BJ (cell line): Measurements from ENCODE around the gene MYL9. TPM values are rescaled to one million over a fixed set of nuclear protein-coding genes. Genes with fewer than 3 reads are reported as not detected.

Experiments
- CTCF ChIA-PET: fragments of 350-600 bp; formaldehyde crosslinking; extraction: SDS; loops from one replicate; lab custom pipeline; 2021; ENCODE audit warnings: antibody characterized with exemption, inconsistent platforms; lab: Yijun Ruan, JAX
- POLR2A ChIA-PET: fragments of 300-600 bp; sonication (Branson Sonifier 250); formaldehyde crosslinking; extraction: SDS; loops from one replicate; lab custom pipeline; 2021; ENCODE audit warnings: antibody characterized with exemption; lab: Charles Lee
- DNase-seq: peaks from one replicate; pipeline ENCODE4 v3.0.0-alpha.2; 2011; ENCODE audit warnings: low read depth
- H3K27me3 ChIP-seq: 2 replicates; pipeline ENCODE4 v1.6.0; 2011; ENCODE audit warnings: low read length; ENCODE audit not compliant: control insufficient read depth, insufficient read depth
- H3K36me3 ChIP-seq: 2 replicates; pipeline ENCODE4 v1.5.1; 2011; ENCODE audit warnings: low read length; ENCODE audit not compliant: control insufficient read depth, insufficient read depth
- H3K4me3 ChIP-seq: 2 replicates; pipeline ENCODE4 v1.5.1; 2011; ENCODE audit warnings: low read depth, mild to moderate bottlenecking, control low read depth, low read length
- polyA plus RNA-seq: library from polyadenylated mRNA; depleted of rRNA; stranded (reverse); fragments of >200 nt; gene quantifications from 2 replicates; pipeline ENCODE4 v1.2.3, GENCODE V29; 2011
- TF ChIP-seq, protein P1 (sequence below): IDR thresholded peaks from 2 replicates; pipeline ENCODE4 v1.5.1; 2011; ENCODE audit warnings: low read depth, mild to moderate bottlenecking, control low read depth, inconsistent platforms, low read length, moderate library complexity; ENCODE audit not compliant: insufficient read depth

The MYL9 gene
- polyA plus RNA-seq, 1 experiment, result 673 TPM

- DNase-seq, result no peak
- Histone ChIP-seq H3K36me3 (peaks cover 42% of the 10 kb centered on the region), H3K27me3 (no peaks in the 10 kb centered on the region), H3K4me3 (no peak overlapping the region)
- CTCF ChIA-PET, result no interaction called here
- POLR2A ChIA-PET, result no interaction called here
- TF ChIP-seq, protein P1, sequence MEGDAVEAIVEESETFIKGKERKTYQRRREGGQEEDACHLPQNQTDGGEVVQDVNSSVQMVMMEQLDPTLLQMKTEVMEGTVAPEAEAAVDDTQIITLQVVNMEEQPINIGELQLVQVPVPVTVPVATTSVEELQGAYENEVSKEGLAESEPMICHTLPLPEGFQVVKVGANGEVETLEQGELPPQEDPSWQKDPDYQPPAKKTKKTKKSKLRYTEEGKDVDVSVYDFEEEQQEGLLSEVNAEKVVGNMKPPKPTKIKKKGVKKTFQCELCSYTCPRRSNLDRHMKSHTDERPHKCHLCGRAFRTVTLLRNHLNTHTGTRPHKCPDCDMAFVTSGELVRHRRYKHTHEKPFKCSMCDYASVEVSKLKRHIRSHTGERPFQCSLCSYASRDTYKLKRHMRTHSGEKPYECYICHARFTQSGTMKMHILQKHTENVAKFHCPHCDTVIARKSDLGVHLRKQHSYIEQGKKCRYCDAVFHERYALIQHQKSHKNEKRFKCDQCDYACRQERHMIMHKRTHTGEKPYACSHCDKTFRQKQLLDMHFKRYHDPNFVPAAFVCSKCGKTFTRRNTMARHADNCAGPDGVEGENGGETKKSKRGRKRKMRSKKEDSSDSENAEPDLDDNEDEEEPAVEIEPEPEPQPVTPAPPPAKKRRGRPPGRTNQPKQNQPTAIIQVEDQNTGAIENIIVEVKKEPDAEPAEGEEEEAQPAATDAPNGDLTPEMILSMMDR, result no peak
Measured at GRCh38 chr20:36496707-36497669, 44.3 kb upstream of the MYL9 start.

DNA sequence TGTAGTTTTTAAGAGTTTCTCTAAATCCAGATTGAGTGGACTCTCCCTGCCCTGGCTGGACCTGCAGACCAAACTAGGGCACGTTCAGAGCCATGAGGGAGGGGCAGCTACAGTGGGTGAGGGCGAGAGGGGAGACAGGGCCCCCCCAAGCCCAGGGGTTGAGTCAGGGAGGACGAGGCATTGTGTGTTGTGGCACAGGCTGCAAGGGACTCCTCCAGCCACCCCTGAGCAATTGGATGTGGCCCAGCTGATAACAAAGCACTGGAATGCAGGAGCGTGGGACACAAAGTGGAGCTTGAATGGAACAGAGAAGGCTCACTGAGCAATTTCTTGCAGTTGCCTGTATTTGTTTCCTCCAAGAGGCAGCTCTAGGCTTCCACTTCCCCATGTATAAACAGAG is 43.5 kb upstream of the MYL9 start:
- no peaks in the 10 kb centered on the region for H3K27me3 ChIP-seq
- no peak for DNase-seq
- CTCF ChIA-PET, result no interaction called here
- peaks cover 40% of the 10 kb centered on the region for H3K36me3 ChIP-seq
- H3K4me3 ChIP-seq, result no peak overlapping the region
- TF ChIP-seq, protein P1, result no peak
- POLR2A ChIA-PET, result no interaction called here

- H3K36me3 ChIP-seq, result peaks cover 40% of the 10 kb centered on the region
Measured at GRCh38 chr20:36498386-36499179, 42.7 kb upstream of the MYL9 start.

GRCh38 chr20:36499211-36499610 is 42.1 kb upstream of the MYL9 start:
- H3K27me3 ChIP-seq, result no peaks in the 10 kb centered on the region
- H3K36me3 ChIP-seq, result peaks cover 40% of the 10 kb centered on the region
- ChIA-PET CTCF (no interaction called here), POLR2A (no interaction called here)
- TF ChIP-seq, protein P1, result no peak
- DNase-seq, result no peak
- no peak overlapping the region for H3K4me3 ChIP-seq

More at GRCh38 chr20:36498386-36499179, 42.7 kb upstream of the MYL9 start:
- TF ChIP-seq, protein P1, result no peak
- H3K4me3 ChIP-seq, result no peak overlapping the region
- no peaks in the 10 kb centered on the region for H3K27me3 ChIP-seq
- ChIA-PET POLR2A (no interaction called here), CTCF (no interaction called here)
- no peak for DNase-seq
